H1 (cell line): ENCODE data around the gene MS4A18. TPM values are rescaled to one million over a fixed set of nuclear protein-coding genes. Genes with fewer than 3 reads are reported as not detected.

Experiments
- CBX5 ChIP-seq: fragments of 300-800, 300-1000 bp; sonication (generic); IDR thresholded peaks from 2 replicates; pipeline ENCODE4 v1.7.1; 2016; ENCODE audit warnings: antibody characterized with exemption, low read length, low read depth
- NANOG ChIP-seq: IDR thresholded peaks from 2 replicates; pipeline ENCODE4 v1.6.1; 2011; ENCODE audit warnings: low read length, low read depth, mild to moderate bottlenecking, inconsistent platforms; ENCODE audit not compliant: insufficient read depth, poor library complexity, severe bottlenecking
- PHF8 ChIP-seq: fragments of 200-600 bp; sonication (generic); conservative IDR thresholded peaks from 2 replicates; pipeline ENCODE4 v1.7.1; 2012; ENCODE audit warnings: low read depth, mild to moderate bottlenecking, inconsistent platforms, low read length, moderate library complexity
- TAF7 ChIP-seq: optimal IDR thresholded peaks from 2 replicates; pipeline ENCODE3; 2011; ENCODE audit warnings: low read depth, mild to moderate bottlenecking, inconsistent platforms, low read length, moderate library complexity, borderline replicate concordance
- polyA plus RNA-seq, 7 experiments: library from polyadenylated mRNA; depleted of rRNA in 3 of 7; stranded (reverse) in 5 of 7; unstranded in 2 of 7; fragments of >200 nt in 5 of 7; fragments of 200-250 nt in 2 of 7; gene quantifications; 1 replicate in 5 of 7; 2 replicates in 1 of 7; 4 replicates in 1 of 7; pipeline versions ENCODE4 v1.2.1 to v1.2.3, GENCODE V29; 2011 to 2013; ENCODE audit warnings: missing spikeins in 2 of 7, mixed read lengths in 2 of 7
- total RNA-seq: library from RNA; stranded (reverse); fragmentation: NEBNext Ultra II Directional; extraction: Animal tissue kit (Norgen Biotek cat#: 25700); gene quantifications from 2 replicates; pipeline ENCODE4 v1.2.1, GENCODE V29; 2021

Gene MS4A18
- total and polyA plus RNA-seq, 2 of the 8 experiments (the other 6 are each of a cell fraction or from before 2014, with no cell fraction given): not detected

DNA sequence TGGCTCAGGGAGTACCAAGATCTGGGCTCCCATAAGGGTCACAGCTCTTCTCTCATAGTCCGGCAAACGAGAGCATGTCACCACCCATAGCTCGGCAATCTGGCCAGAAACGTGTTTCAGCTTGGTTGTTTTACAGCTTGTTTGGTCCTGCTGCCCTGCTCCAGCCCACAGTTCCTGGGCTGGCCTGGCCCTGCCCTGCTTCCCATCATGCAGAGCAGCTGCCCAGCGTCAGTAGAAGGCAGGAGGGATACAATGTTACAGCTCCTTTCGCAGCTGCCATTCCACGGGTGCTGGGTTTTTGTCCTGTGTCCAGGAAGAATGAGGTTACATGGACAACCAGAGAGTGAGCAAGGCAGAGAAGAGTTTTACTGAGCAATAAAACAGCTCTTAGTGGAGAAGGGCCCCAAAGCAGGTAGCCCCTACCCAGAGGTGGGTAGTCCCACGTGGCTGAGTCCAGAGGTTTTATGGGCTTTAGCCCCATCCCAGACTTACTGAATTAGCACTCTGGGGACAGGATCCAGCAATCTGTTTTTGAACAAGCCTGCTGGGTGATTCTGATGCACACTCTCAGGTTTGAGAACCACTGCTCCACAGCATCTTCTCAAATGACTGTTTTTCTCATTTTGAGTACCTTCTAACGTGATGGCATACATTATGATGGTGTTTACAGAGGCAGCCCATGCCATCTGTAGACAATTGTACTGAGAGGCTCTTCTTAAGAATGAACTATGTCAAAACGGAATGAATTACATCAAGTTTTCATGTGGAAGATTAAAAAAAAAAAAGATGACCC is 5.8 kb upstream of the MS4A18 start (continued):
- TF ChIP-seq TAF7 (no peak), NANOG (no peak), CBX5 (no peak), PHF8 (no peak)
